ENCODE results near the gene SANBR. TPM values are rescaled to one million over a fixed set of nuclear protein-coding genes. Genes with fewer than 3 reads are reported as not detected.

The SANBR gene
- total RNA-seq, 1 experiment from 2014 or later: 10.1 TPM

- no peaks in the 10 kb centered on the region for H3K79me1 ChIP-seq (ENCODE audit: insufficient read depth, low read depth, low read length, poor library complexity, severe bottlenecking)
- no peak overlapping the region for H3T11ph ChIP-seq (ENCODE audit: low read length)
- H2BK120ac ChIP-seq (ENCODE audit: low read depth, low read length, poor library complexity, severe bottlenecking): no peak overlapping the region
- no peak overlapping the region for H3K4ac ChIP-seq (ENCODE audit: low read depth, low read length)
- no peak overlapping the region for H4K91ac ChIP-seq (ENCODE audit: insufficient read length, low read depth, low read length)
- H2BK5ac ChIP-seq (ENCODE audit: insufficient read length, low read length): no peak overlapping the region
- no peak overlapping the region for H3K23ac ChIP-seq (ENCODE audit: insufficient read length, low read depth, low read length)
- no peak overlapping the region for H3K18ac ChIP-seq (ENCODE audit: insufficient read length, low read depth, low read length)
- peaks cover 25 to 44% (median 32%) of the 10 kb centered on the region in 3 experiments for H3K36me3 Mint-ChIP-seq (ENCODE audit: insufficient read depth in 1 of 3, low read depth in 3 of 3)
- H3K23me2 ChIP-seq (ENCODE audit: insufficient read length, low read depth, low read length, poor library complexity, severe bottlenecking): no peaks in the 10 kb centered on the region
- H2AFZ ChIP-seq (ENCODE audit: low read length): no peak overlapping the region
- no peaks in the 10 kb centered on the region for H3K9me3 ChIP-seq (ENCODE audit: control insufficient read depth, low read depth, low read length)
- no peak for DNase-seq
- H3K27ac Mint-ChIP-seq: no peak overlapping the region
- H3K14ac ChIP-seq (ENCODE audit: insufficient read depth, low read length): no peak overlapping the region
- H3K79me2 ChIP-seq (ENCODE audit: insufficient read depth, low read length): no peaks in the 10 kb centered on the region
- no peaks in the 10 kb centered on the region for H3K27me3 ChIP-seq (ENCODE audit: insufficient read depth, low read length)
- H2BK12ac ChIP-seq (ENCODE audit: insufficient read length, low read depth, low read length): no peak overlapping the region
- H3K27me3 Mint-ChIP-seq (ENCODE audit: low read depth): no peaks in the 10 kb centered on the region
- no peak overlapping the region for H3K4me3 Mint-ChIP-seq
- no peak overlapping the region for H2BK15ac ChIP-seq (ENCODE audit: low read depth, low read length)
- peaks cover 23 to 28% of the 10 kb centered on the region in 2 experiments for H3K9me3 Mint-ChIP-seq
- no peak overlapping the region for H2AK5ac ChIP-seq (ENCODE audit: insufficient read length, low read length)
- H3K4me1 ChIP-seq (ENCODE audit: insufficient read depth, low read length): no peaks in the 10 kb centered on the region
- H3K27ac ChIP-seq (ENCODE audit: insufficient read length, low read depth, low read length): no peak overlapping the region
- H2BK20ac ChIP-seq (ENCODE audit: low read depth, low read length, poor library complexity, severe bottlenecking): no peak overlapping the region
- TF ChIP-seq, protein P1, sequence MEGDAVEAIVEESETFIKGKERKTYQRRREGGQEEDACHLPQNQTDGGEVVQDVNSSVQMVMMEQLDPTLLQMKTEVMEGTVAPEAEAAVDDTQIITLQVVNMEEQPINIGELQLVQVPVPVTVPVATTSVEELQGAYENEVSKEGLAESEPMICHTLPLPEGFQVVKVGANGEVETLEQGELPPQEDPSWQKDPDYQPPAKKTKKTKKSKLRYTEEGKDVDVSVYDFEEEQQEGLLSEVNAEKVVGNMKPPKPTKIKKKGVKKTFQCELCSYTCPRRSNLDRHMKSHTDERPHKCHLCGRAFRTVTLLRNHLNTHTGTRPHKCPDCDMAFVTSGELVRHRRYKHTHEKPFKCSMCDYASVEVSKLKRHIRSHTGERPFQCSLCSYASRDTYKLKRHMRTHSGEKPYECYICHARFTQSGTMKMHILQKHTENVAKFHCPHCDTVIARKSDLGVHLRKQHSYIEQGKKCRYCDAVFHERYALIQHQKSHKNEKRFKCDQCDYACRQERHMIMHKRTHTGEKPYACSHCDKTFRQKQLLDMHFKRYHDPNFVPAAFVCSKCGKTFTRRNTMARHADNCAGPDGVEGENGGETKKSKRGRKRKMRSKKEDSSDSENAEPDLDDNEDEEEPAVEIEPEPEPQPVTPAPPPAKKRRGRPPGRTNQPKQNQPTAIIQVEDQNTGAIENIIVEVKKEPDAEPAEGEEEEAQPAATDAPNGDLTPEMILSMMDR (conservative IDR thresholded peaks at IDR 0.05): no peak
- H4K5ac ChIP-seq (ENCODE audit: insufficient read length, low read depth, low read length): no peak overlapping the region
- H3K4me1 Mint-ChIP-seq: peaks cover 3 to 5% of the 10 kb centered on the region in 2 experiments; a peak in 2 of 4 replicates
- WGBS (ENCODE audit: extremely low coverage, insufficient read length, low lambda C conversion rate): no CpG with 5 or more reads among the region's 2 CpGs
- no peak overlapping the region for H3K56ac ChIP-seq (ENCODE audit: insufficient read length, low read depth, low read length)
- H3K9ac ChIP-seq (ENCODE audit: extremely low read depth, insufficient read length, low read length): no peak overlapping the region
- H4K20me1 ChIP-seq (ENCODE audit: control insufficient read depth, insufficient read depth, insufficient read length): no peaks in the 10 kb centered on the region
- H4K8ac ChIP-seq (replicated peaks; ENCODE audit: insufficient read length, low read depth, low read length): no peak overlapping the region
- no peak overlapping the region for H3K4me2 ChIP-seq (ENCODE audit: insufficient read depth, insufficient read length, low read length)
These were observed 43.6 kb downstream of the SANBR start for GRCh38 chr2:61109291-61109690.

Data from H9 (cell line).